KMS-11 (cell line): ENCODE results near the gene BRI3BP.
"Not testable (repeated sequence)": the region's sequence is repeated elsewhere in the genome, so short reads cannot be mapped to it uniquely, and the experiment has no call there.

ENCODE experiments used
- H2AFZ ChIP-seq: fragments of 200-600 bp; sonication (generic); 2 replicates; pipeline ENCODE4 v1.6.1; 2016; ENCODE audit warnings: antibody characterized with exemption, mixed run types, low read depth
- H3K27ac ChIP-seq: fragments of 200-600 bp; sonication (generic); 2 replicates; pipeline ENCODE4 v1.6.1; 2016; ENCODE audit warnings: mild to moderate bottlenecking, mixed run types
- H3K27me3 ChIP-seq: fragments of 200-600 bp; sonication (generic); 2 replicates; pipeline ENCODE4 v1.6.1; 2017; ENCODE audit warnings: mild to moderate bottlenecking, low read depth, mixed run types, moderate library complexity; ENCODE audit not compliant: insufficient read depth
- H3K36me3 ChIP-seq: fragments of 200-600 bp; sonication (generic); 2 replicates; pipeline ENCODE4 v1.6.1; 2017; ENCODE audit warnings: mild to moderate bottlenecking, mixed run types; ENCODE audit not compliant: insufficient read depth
- H3K4me1 ChIP-seq: fragments of 200-600 bp; sonication (generic); 2 replicates; pipeline ENCODE4 v1.6.1; 2016; ENCODE audit warnings: mild to moderate bottlenecking, low read depth, mixed run types; ENCODE audit not compliant: poor library complexity, severe bottlenecking
- H3K4me2 ChIP-seq: fragments of 200-600 bp; sonication (generic); 2 replicates; pipeline ENCODE4 v1.7.0; 2016; ENCODE audit warnings: mild to moderate bottlenecking, mixed run types
- H3K4me3 ChIP-seq: fragments of 200-600 bp; sonication (generic); IDR thresholded peaks from 2 replicates; pipeline ENCODE4 v1.6.1; 2017; ENCODE audit warnings: low read depth, low read length, mixed read lengths; ENCODE audit not compliant: insufficient read depth
- H3K79me2 ChIP-seq: fragments of 200-600 bp; sonication (generic); 2 replicates; pipeline ENCODE4 v1.6.1; 2016; ENCODE audit warnings: low read depth, mixed run types; ENCODE audit not compliant: insufficient read depth
- H3K9ac ChIP-seq: fragments of 200-600 bp; sonication (generic); 2 replicates; pipeline ENCODE4 v1.6.1; 2016; ENCODE audit warnings: mild to moderate bottlenecking, mixed run types
- H4K20me1 ChIP-seq: fragments of 200-600 bp; sonication (generic); 2 replicates; pipeline ENCODE4 v1.6.1; 2016; ENCODE audit warnings: mild to moderate bottlenecking, mixed run types; ENCODE audit not compliant: insufficient read depth
- TF ChIP-seq, protein P1 (sequence below): fragments of 200-600 bp; sonication (generic); conservative IDR thresholded peaks from 2 replicates; pipeline ENCODE4 v1.6.1; 2017; ENCODE audit warnings: low read depth, mild to moderate bottlenecking, antibody characterized with exemption, low read length, moderate library complexity, mixed read lengths

BRI3BP gene

GRCh38 chr12:125056306-125056705 is 62.9 kb downstream of the BRI3BP start:
- H2AFZ ChIP-seq, result no peak overlapping the region
- no peaks in the 10 kb centered on the region for H3K4me1 ChIP-seq
- TF ChIP-seq, protein P1, sequence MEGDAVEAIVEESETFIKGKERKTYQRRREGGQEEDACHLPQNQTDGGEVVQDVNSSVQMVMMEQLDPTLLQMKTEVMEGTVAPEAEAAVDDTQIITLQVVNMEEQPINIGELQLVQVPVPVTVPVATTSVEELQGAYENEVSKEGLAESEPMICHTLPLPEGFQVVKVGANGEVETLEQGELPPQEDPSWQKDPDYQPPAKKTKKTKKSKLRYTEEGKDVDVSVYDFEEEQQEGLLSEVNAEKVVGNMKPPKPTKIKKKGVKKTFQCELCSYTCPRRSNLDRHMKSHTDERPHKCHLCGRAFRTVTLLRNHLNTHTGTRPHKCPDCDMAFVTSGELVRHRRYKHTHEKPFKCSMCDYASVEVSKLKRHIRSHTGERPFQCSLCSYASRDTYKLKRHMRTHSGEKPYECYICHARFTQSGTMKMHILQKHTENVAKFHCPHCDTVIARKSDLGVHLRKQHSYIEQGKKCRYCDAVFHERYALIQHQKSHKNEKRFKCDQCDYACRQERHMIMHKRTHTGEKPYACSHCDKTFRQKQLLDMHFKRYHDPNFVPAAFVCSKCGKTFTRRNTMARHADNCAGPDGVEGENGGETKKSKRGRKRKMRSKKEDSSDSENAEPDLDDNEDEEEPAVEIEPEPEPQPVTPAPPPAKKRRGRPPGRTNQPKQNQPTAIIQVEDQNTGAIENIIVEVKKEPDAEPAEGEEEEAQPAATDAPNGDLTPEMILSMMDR, result no peak
- H3K9ac ChIP-seq, result no peak overlapping the region
- H3K27me3 ChIP-seq, result no peaks in the 10 kb centered on the region
- H4K20me1 ChIP-seq, result no peaks in the 10 kb centered on the region
- H3K4me3 ChIP-seq, result no peak overlapping the region
- H3K79me2 ChIP-seq, result no peaks in the 10 kb centered on the region
- H3K4me2 ChIP-seq, result no peak overlapping the region
- H3K27ac ChIP-seq, result no peak overlapping the region
- no peaks in the 10 kb centered on the region for H3K36me3 ChIP-seq

GRCh38 chr12:125057708-125058107 is 64.3 kb downstream of the BRI3BP start:
- Histone ChIP-seq H3K4me2 (no peak overlapping the region), H3K4me3 (no peak overlapping the region), H3K79me2 (no peaks in the 10 kb centered on the region), H3K9ac (no peak overlapping the region), H2AFZ (no peak overlapping the region), H3K27ac (no peak overlapping the region), H3K4me1 (no peaks in the 10 kb centered on the region), H3K27me3 (no peaks in the 10 kb centered on the region), H4K20me1 (no peaks in the 10 kb centered on the region), H3K36me3 (no peaks in the 10 kb centered on the region)
- TF ChIP-seq, protein P1, result no peak

DNA sequence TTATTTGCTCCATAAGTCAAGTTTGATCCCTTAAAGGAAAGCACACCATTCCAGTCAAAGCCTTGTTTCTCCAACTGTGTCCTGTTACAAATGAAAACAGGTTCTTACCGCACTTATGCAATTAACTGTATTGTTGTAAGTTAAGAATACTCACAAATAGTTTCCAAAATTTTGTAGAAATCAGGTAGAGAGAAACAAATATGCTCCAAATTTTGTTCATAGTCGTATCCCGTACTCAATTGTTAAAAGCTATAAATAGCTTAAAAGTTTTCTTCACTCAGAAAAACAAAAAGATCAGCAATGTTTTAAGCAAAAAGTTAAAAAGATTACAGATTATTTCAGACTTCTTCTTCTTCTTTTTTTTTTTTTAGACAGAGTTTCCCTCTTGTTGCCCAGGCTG is 67.8 kb downstream of the BRI3BP start:
- TF ChIP-seq, protein P1, result no peak
- no peak overlapping the region for H3K27ac ChIP-seq
- H3K36me3 ChIP-seq, result no peaks in the 10 kb centered on the region
- no peaks in the 10 kb centered on the region for H3K79me2 ChIP-seq
- no peak overlapping the region for H2AFZ ChIP-seq
- H3K4me2 ChIP-seq, result no peak overlapping the region
- H4K20me1 ChIP-seq, result no peaks in the 10 kb centered on the region
- peaks cover under 1% of the 10 kb centered on the region for H3K4me1 ChIP-seq
- no peak overlapping the region for H3K9ac ChIP-seq
- H3K4me3 ChIP-seq, result no peak overlapping the region
- no peaks in the 10 kb centered on the region for H3K27me3 ChIP-seq

- H3K27ac ChIP-seq, H3K9ac ChIP-seq, H3K4me3 ChIP-seq, H3K4me2 ChIP-seq, H2AFZ ChIP-seq, H4K20me1 ChIP-seq, H3K36me3 ChIP-seq, H3K79me2 ChIP-seq, H3K27me3 ChIP-seq: not testable (repeated sequence)
- H3K4me1 ChIP-seq, result peaks cover 11% of the 10 kb centered on the region
Observed at GRCh38 chr12:125063522-125063921, 70.1 kb downstream of the BRI3BP start.

- H2AFZ ChIP-seq, result 0 out of 2 replicates have a peak overlapping the region, but pooled peaks have one; percentile 89
- no peak overlapping the region for H3K4me3 ChIP-seq
- H3K27ac ChIP-seq, result no peak overlapping the region
- no peaks in the 10 kb centered on the region for H3K36me3 ChIP-seq
- H3K9ac ChIP-seq, result peak overlapping the region; percentile 50; the same call in 1 of the 2 replicates
- H3K27me3 ChIP-seq, result no peaks in the 10 kb centered on the region
- TF ChIP-seq, protein P1, result no peak
- H3K4me2 ChIP-seq, result peak overlapping the region; percentile 84
- H3K79me2 ChIP-seq, result no peaks in the 10 kb centered on the region
- H3K4me1 ChIP-seq, result peaks cover 11% of the 10 kb centered on the region
- no peaks in the 10 kb centered on the region for H4K20me1 ChIP-seq
Observed at GRCh38 chr12:125064492-125064891, 71.0 kb downstream of the BRI3BP start.
